ENCODE results near the gene PXDC1.

DNA sequence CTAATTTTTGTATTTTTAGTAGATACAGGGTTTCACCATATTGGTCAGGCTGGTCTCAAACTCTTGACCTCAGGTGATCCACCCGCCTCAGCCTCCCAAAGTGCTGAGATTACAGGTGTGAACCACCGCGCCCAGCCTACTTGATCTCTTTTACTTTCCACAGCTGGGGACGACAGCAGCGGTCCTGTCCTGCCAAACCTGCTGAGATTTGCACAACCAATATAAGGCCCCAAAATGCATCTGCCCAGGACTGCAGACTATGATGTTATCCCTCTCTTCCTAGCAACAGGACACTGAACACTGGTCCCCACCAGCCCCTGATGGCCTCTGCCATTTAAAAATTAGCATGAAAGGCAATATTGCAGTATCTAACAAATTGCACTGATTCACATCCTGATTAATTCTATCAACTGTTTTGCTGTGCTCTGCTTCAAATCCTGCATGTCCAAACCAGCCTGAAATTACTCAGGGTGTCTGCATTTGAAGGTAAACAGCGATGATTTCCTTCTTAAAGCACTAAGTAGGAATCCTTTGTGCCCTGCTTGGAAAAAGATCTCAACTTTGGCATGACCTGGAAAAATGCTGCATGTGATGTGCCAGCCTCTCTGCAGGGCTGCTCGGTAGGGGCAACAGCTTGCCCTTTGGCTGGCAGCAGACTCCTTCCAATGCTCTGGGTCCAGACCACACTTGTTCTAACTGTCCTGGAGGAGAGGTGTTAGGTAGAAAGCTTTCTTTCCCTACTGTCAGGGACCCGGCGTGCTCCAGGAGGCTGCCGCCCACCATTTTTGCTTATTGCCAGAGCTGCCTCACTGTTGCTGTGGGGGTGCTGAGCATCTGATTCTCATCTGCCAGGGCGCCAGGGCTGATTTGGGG is 27.4 kb upstream of the PXDC1 start:
- TF ChIP-seq, protein P1, sequence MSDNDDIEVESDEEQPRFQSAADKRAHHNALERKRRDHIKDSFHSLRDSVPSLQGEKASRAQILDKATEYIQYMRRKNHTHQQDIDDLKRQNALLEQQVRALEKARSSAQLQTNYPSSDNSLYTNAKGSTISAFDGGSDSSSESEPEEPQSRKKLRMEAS (IDR thresholded peaks at IDR 0.05) = no peak
- no peak for TF ChIP-seq RAD21 (IDR thresholded peaks at IDR 0.05; ENCODE audit: low read depth)
- TF ChIP-seq, protein P2, sequence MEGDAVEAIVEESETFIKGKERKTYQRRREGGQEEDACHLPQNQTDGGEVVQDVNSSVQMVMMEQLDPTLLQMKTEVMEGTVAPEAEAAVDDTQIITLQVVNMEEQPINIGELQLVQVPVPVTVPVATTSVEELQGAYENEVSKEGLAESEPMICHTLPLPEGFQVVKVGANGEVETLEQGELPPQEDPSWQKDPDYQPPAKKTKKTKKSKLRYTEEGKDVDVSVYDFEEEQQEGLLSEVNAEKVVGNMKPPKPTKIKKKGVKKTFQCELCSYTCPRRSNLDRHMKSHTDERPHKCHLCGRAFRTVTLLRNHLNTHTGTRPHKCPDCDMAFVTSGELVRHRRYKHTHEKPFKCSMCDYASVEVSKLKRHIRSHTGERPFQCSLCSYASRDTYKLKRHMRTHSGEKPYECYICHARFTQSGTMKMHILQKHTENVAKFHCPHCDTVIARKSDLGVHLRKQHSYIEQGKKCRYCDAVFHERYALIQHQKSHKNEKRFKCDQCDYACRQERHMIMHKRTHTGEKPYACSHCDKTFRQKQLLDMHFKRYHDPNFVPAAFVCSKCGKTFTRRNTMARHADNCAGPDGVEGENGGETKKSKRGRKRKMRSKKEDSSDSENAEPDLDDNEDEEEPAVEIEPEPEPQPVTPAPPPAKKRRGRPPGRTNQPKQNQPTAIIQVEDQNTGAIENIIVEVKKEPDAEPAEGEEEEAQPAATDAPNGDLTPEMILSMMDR (IDR thresholded peaks at IDR 0.05 in 2 of 3, conservative IDR thresholded peaks at IDR 0.05 in 1 of 3; ENCODE audit: borderline replicate concordance in 1 of 3, insufficient read depth in 1 of 3, low read depth in 2 of 3, low read length in 2 of 3) = no peak
- TF ChIP-seq EGR1 (IDR thresholded peaks at IDR 0.05; ENCODE audit: low read depth) = no peak
- TF ChIP-seq ZNF274 (IDR thresholded peaks at IDR 0.05; ENCODE audit: low read depth, low read length) = no peak
- no peak for TF ChIP-seq POLR2A (IDR thresholded peaks at IDR 0.05; ENCODE audit: borderline replicate concordance, extremely low read depth, insufficient read depth, insufficient read length)
- TF ChIP-seq SRF (IDR thresholded peaks at IDR 0.05; ENCODE audit: low read depth) = no peak
- TF ChIP-seq TCF7L2 (IDR thresholded peaks at IDR 0.05; ENCODE audit: borderline replicate concordance, extremely low read depth, insufficient read depth, insufficient read length) = no peak
